Spleen (tissue), 11 donors: ENCODE results near the gene GP5. TPM values are rescaled to one million over a fixed set of nuclear protein-coding genes. Genes with fewer than 3 reads are reported as not detected.

Experiments used
- DNase-seq: peaks from one replicate; pipeline ENCODE4 v3.0.0-alpha.2; 2020
- H3K27ac ChIP-seq, 8 donors: fragments of 200-600 bp; sonication (generic) in 7 of 8; 1 replicate in 4 of 8; 2 replicates in 4 of 8; pipeline versions ENCODE4 v1.5.0 to v1.8.0; 2016 to 2021; ENCODE audit warnings: inconsistent platforms in 4 of 8, mild to moderate bottlenecking in 4 of 8, moderate library complexity in 1 of 8
- H3K27me3 ChIP-seq, 7 donors: fragments of 200-600 bp; sonication (generic) in 6 of 7; replicated peaks in 1 of 7; 1 replicate in 4 of 7; 2 replicates in 3 of 7; pipeline versions ENCODE4 v1.5.0 to v1.8.0; 2016 to 2021; ENCODE audit warnings: inconsistent platforms in 3 of 7, mild to moderate bottlenecking in 1 of 7
- H3K36me3 ChIP-seq, 6 donors: fragments of 200-600 bp; sonication (generic) in 5 of 6; 1 replicate in 4 of 6; 2 replicates in 2 of 6; pipeline versions ENCODE4 v1.5.0 to v1.8.0; 2016 to 2021; ENCODE audit warnings: inconsistent platforms in 2 of 6
- H3K4me1 ChIP-seq, 6 donors: fragments of 200-600 bp; sonication (generic) in 5 of 6; 1 replicate in 3 of 6; 2 replicates in 3 of 6; pipeline versions ENCODE4 v1.5.0 to v1.8.0; 2016 to 2021; ENCODE audit warnings: inconsistent platforms in 3 of 6
- H3K4me3 ChIP-seq, 8 donors: fragments of 200-600 bp; sonication (generic) in 7 of 8; 1 replicate in 4 of 8; 2 replicates in 4 of 8; pipeline versions ENCODE4 v1.5.0 to v1.8.0; 2016 to 2021; ENCODE audit warnings: inconsistent platforms in 4 of 8, mild to moderate bottlenecking in 4 of 8, moderate library complexity in 2 of 8
- H3K9me3 ChIP-seq, 8 donors: fragments of 200-600 bp; sonication (generic) in 7 of 8; 1 replicate in 4 of 8; 2 replicates in 4 of 8; pipeline versions ENCODE4 v1.5.0 to v1.8.0; 2016 to 2021; ENCODE audit warnings: inconsistent platforms in 4 of 8
- CTCF ChIP-seq, 11 experiments: fragments of 200-600 bp in 7 of 11; fragments of 450-650 bp in 4 of 11; sonication (generic) in 4 of 11; IDR thresholded peaks in 8 of 11; conservative IDR thresholded peaks in 3 of 11; 1 replicate in 7 of 11; 2 replicates in 4 of 11; pipeline versions ENCODE4 v1.4.0 to v1.8.0; 2016 to 2021; ENCODE audit warnings: antibody characterized with exemption in 11 of 11, inconsistent platforms in 4 of 11, mild to moderate bottlenecking in 1 of 11
- POLR2A ChIP-seq, 3 donors: fragments of 450-650 bp; IDR thresholded peaks; one replicate each; pipeline ENCODE4 v1.5.1; 2017; ENCODE audit warnings: antibody characterized with exemption in 3 of 3, mild to moderate bottlenecking in 1 of 3
- POLR2AphosphoS5 ChIP-seq, 3 donors: sonication (generic); formaldehyde crosslinking; IDR thresholded peaks; one replicate each; pipeline ENCODE4 v1.5.1; 2017; ENCODE audit warnings: antibody characterized with exemption in 3 of 3
- WGBS, 5 donors: extraction: QIAGEN DNeasy Blood & Tissue Kit in 3 of 5; methylation state at CpG; one replicate each; pipeline versions ENCODE4 v1.1.5 to v1.1.7; 2013 to 2018; 5-methylcytosine and 5-hydroxymethylcytosine counted together
- intact Hi-C: fragments of 100-400 bp; cut with DNase I; formaldehyde crosslinking; loops from one replicate; pipeline ENCODE4 v1.15.0; 2023; ENCODE audit warnings: low total_unique reads
- polyA plus RNA-seq, 3 donors: library from polyadenylated mRNA; stranded (reverse); fragments of 200-250 nt; gene quantifications; one replicate each; pipeline ENCODE4 v1.2.1, GENCODE V29; 2013
- total RNA-seq, 7 donors: library from RNA; depleted of rRNA in 3 of 7; stranded (reverse); fragments of >200 nt in 3 of 7; fragmentation: NEBNext Ultra II Directional in 4 of 7; extraction: Animal tissue kit (Norgen Biotek cat#: 25700) in 4 of 7; gene quantifications; one replicate each; pipeline versions ENCODE4 v1.1.0 to v1.2.1, GENCODE V29; 2016 to 2021
- donor health status: healthy with polysubstance abuse.
- donor health status: DM: no; HTN: no; CAD: no; lungs with moderate emphysema.
- donor health status: DM: no; HTN: no; CAD: no.
- donor health status: Bipolar disorder and iron deficiency.
- donor health status: healthy.
- donor health status: DM: no; HTN: no; CAD: no.
- donor health status: DM: yes; HTN: yes; CAD: no.

The GP5 gene
- total and polyA plus RNA-seq, 10 donors: 0.15 to 1.8 (median 0.55) TPM

- intact Hi-C loops: no loop called here
- Histone ChIP-seq H3K4me3 (no peak overlapping the region), H3K9me3 (no peaks in the 10 kb centered on the region), H3K27me3 (peaks cover 0 to 66% (median 0%) of the 10 kb centered on the region in 7 donors), H3K27ac (no peak overlapping the region), H3K4me1 (peaks cover 0 to 4% (median 0%) of the 10 kb centered on the region in 6 donors), H3K36me3 (no peaks in the 10 kb centered on the region)
- WGBS, 5 donors: 89 to 97% (median 91%) methylated on average over 6 of the region's 6 CpGs
- TF ChIP-seq POLR2A (IDR thresholded peaks at IDR 0.05) (no peak), POLR2AphosphoS5 (IDR thresholded peaks at IDR 0.05) (no peak), CTCF (IDR thresholded peaks at IDR 0.05 in 8 of 11, conservative IDR thresholded peaks at IDR 0.05 in 3 of 11) (no peak)
- DNase-seq: peak; percentile 33
Observed at GRCh38 chr3:194379231-194379630, 19.8 kb downstream of the GP5 start.

- no peak for TF ChIP-seq POLR2A (IDR thresholded peaks at IDR 0.05)
- no peak for TF ChIP-seq POLR2AphosphoS5 (IDR thresholded peaks at IDR 0.05)
- TF ChIP-seq CTCF (IDR thresholded peaks at IDR 0.05 in 8 of 11, conservative IDR thresholded peaks at IDR 0.05 in 3 of 11): no peak
- no peak overlapping the region for H3K4me3 ChIP-seq
- intact Hi-C loops: no loop called here
- no peak overlapping the region for H3K27ac ChIP-seq
- H3K27me3 ChIP-seq: peaks cover 0 to 60% (median 0%) of the 10 kb centered on the region in 7 donors
- no peaks in the 10 kb centered on the region for H3K9me3 ChIP-seq
- no peaks in the 10 kb centered on the region for H3K36me3 ChIP-seq
- 71 to 95% (median 91%) methylated on average over 1 of the region's 1 CpG for WGBS, 5 donors
- no peak for DNase-seq
- H3K4me1 ChIP-seq: peaks cover 0 to 4% (median 0%) of the 10 kb centered on the region in 6 donors
Observed at GRCh38 chr3:194377708-194378107, 21.4 kb downstream of the GP5 start.

DNA sequence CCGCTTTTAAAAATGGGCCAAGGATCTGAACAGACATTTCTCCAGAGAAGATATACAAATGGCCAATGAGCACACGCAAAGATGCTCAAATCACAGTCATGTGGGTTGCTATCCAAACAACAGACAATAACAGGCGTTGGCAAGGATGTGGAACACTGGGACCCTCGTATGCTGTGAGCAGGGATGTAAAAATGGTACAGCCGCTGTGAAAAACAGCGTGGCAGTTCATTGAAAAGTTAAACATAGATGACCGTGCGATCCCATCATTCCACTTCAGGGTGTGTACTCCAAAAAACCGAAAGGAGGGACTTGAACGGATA lies 22.9 kb downstream of the GP5 start:
- H3K9me3 ChIP-seq: no peaks in the 10 kb centered on the region
- DNase-seq: no peak
- H3K36me3 ChIP-seq: no peaks in the 10 kb centered on the region
- H3K4me3 ChIP-seq: no peak overlapping the region
- H3K4me1 ChIP-seq: peaks cover 0 to 4% (median 0%) of the 10 kb centered on the region in 6 donors
- H3K27me3 ChIP-seq: peaks cover 0 to 55% (median 0%) of the 10 kb centered on the region in 7 donors
- intact Hi-C loops: no loop called here
- 88 to 94% (median 89%) methylated on average over 10 of the region's 10 CpGs for WGBS, 5 donors
- no peak overlapping the region for H3K27ac ChIP-seq
- no peak for TF ChIP-seq POLR2AphosphoS5 (IDR thresholded peaks at IDR 0.05)
- no peak for TF ChIP-seq CTCF (IDR thresholded peaks at IDR 0.05 in 8 of 11, conservative IDR thresholded peaks at IDR 0.05 in 3 of 11)
- TF ChIP-seq POLR2A (IDR thresholded peaks at IDR 0.05): no peak

GRCh38 chr3:194375473-194376240 lies 23.4 kb downstream of the GP5 start:
- Histone ChIP-seq H3K36me3 (no peaks in the 10 kb centered on the region), H3K9me3 (no peaks in the 10 kb centered on the region), H3K4me3 (peak overlapping the region in 1 of 8 donors; percentile 16), H3K27ac (no peak overlapping the region), H3K4me1 (peaks cover 0 to 4% (median 0%) of the 10 kb centered on the region in 6 donors), H3K27me3 (peaks cover 0 to 55% (median 0%) of the 10 kb centered on the region in 7 donors)
- TF ChIP-seq POLR2A (IDR thresholded peaks at IDR 0.05) (no peak), CTCF (IDR thresholded peaks at IDR 0.05 in 8 of 11, conservative IDR thresholded peaks at IDR 0.05 in 3 of 11) (no peak), POLR2AphosphoS5 (IDR thresholded peaks at IDR 0.05) (no peak)
- 53 to 70% (median 60%) methylated on average over 15 of the region's 15 CpGs for WGBS, 5 donors
- intact Hi-C loops: no loop called here
- no peak for DNase-seq
